HepG2 (cell line): ENCODE results near the gene DCAF4L1. TPM values are rescaled to one million over a fixed set of nuclear protein-coding genes. Genes with fewer than 3 reads are reported as not detected.

Experiments
- BCL3 ChIP-seq: sonication (generic); formaldehyde crosslinking; IDR thresholded peaks from 2 replicates; pipeline ENCODE4 v1.5.1; 2020; ENCODE audit warnings: mild to moderate bottlenecking, missing genetic modification reagents, moderate library complexity
- CENPX ChIP-seq: sonication (generic); formaldehyde crosslinking; IDR thresholded peaks from 2 replicates; pipeline ENCODE4 v1.9.0; 2021; ENCODE audit warnings: mild to moderate bottlenecking, missing genetic modification reagents, moderate library complexity
- ESRRA ChIP-seq: sonication (generic); formaldehyde crosslinking; IDR thresholded peaks from 2 replicates; pipeline ENCODE4 v1.5.1; 2020; ENCODE audit warnings: mild to moderate bottlenecking, low read depth, missing genetic modification reagents
- FOXK1 ChIP-seq: sonication (generic); formaldehyde crosslinking; IDR thresholded peaks from 2 replicates; pipeline ENCODE4 v1.4.0; 2020; ENCODE audit warnings: low read depth, missing genetic modification reagents, borderline replicate concordance
- FOXM1 ChIP-seq: sonication (generic); formaldehyde crosslinking; IDR thresholded peaks from 2 replicates; pipeline ENCODE4 v1.5.0; 2020; ENCODE audit warnings: missing genetic modification reagents
- GATA4 ChIP-seq: sonication (generic); IDR thresholded peaks from 2 replicates; pipeline ENCODE4 v1.6.1; 2016; ENCODE audit warnings: antibody characterized with exemption, low read depth, borderline replicate concordance
- GPBP1L1 ChIP-seq: sonication (generic); formaldehyde crosslinking; IDR thresholded peaks from 2 replicates; pipeline ENCODE4 v1.5.0; 2020; ENCODE audit warnings: mild to moderate bottlenecking, missing genetic modification reagents
- IKZF4 ChIP-seq: sonication (generic); formaldehyde crosslinking; IDR thresholded peaks from 2 replicates; pipeline ENCODE4 v1.5.1; 2020; ENCODE audit warnings: borderline replicate concordance, mild to moderate bottlenecking, low read depth, missing genetic modification reagents; ENCODE audit errors: not compliant biosample characterization
- MAZ ChIP-seq, 2 experiments: sonication (generic) in 1 of 2; formaldehyde crosslinking in 1 of 2; IDR thresholded peaks; 2 replicates each; pipeline versions ENCODE4 v1.5.0 to v1.6.1; 2012 to 2020; ENCODE audit warnings: low read depth in 2 of 2, mild to moderate bottlenecking in 2 of 2, borderline replicate concordance in 1 of 2, improper control_type of control experiment in 1 of 2, low read length in 1 of 2, missing genetic modification reagents in 1 of 2, moderate library complexity in 1 of 2
- MBNL3 ChIP-seq: fragments of 250-450 bp; sonication (Bioruptor Pico); conservative IDR thresholded peaks from 2 replicates; pipeline ENCODE4 v1.8.0; 2022; ENCODE audit warnings: mild to moderate bottlenecking, inconsistent platforms
- MXD4 ChIP-seq: IDR thresholded peaks from 2 replicates; pipeline ENCODE4 v1.6.1; 2016; ENCODE audit warnings: mild to moderate bottlenecking, missing biosample characterization, missing genetic modification reagents
- MZF1 ChIP-seq: sonication (generic); formaldehyde crosslinking; IDR thresholded peaks from 2 replicates; pipeline ENCODE4 v1.8.1; 2023; ENCODE audit warnings: mild to moderate bottlenecking, missing genetic modification reagents, borderline replicate concordance
- NFYC ChIP-seq: IDR thresholded peaks from 2 replicates; pipeline ENCODE4 v1.6.1; 2016; ENCODE audit warnings: missing genetic modification reagents, missing compliant biosample characterization
- SMAD9 ChIP-seq: sonication (generic); formaldehyde crosslinking; IDR thresholded peaks from 2 replicates; pipeline ENCODE4 v1.5.1; 2020; ENCODE audit warnings: mild to moderate bottlenecking, missing genetic modification reagents
- SMC3 ChIP-seq: IDR thresholded peaks from 2 replicates; pipeline ENCODE4 v1.6.1; 2011; ENCODE audit warnings: low read length, improper control_type of control experiment
- SRSF1 ChIP-seq: fragments of 200-400 bp; formaldehyde crosslinking; optimal IDR thresholded peaks from 2 replicates; pipeline ENCODE3; 2017; ENCODE audit warnings: mild to moderate bottlenecking, low read depth, low read length, moderate library complexity
- TBX2 ChIP-seq: sonication (generic); formaldehyde crosslinking; IDR thresholded peaks from 2 replicates; pipeline ENCODE4 v1.5.0; 2020; ENCODE audit warnings: missing genetic modification reagents, mild to moderate bottlenecking, borderline replicate concordance
- TFE3 ChIP-seq: IDR thresholded peaks from 2 replicates; pipeline ENCODE4 v1.6.1; 2016
- TGIF2 ChIP-seq: IDR thresholded peaks from 2 replicates; pipeline ENCODE4 v1.6.1; 2016; ENCODE audit warnings: control low read depth, missing compliant biosample characterization
- ZBTB38 ChIP-seq: sonication (generic); formaldehyde crosslinking; IDR thresholded peaks from 2 replicates; pipeline ENCODE4 v1.5.1; 2020; ENCODE audit warnings: mild to moderate bottlenecking, missing genetic modification reagents
- ZNF24 ChIP-seq: fragments of 450-650 bp; IDR thresholded peaks from 2 replicates; pipeline ENCODE4 v1.6.1; 2017; ENCODE audit warnings: antibody characterized with exemption, mild to moderate bottlenecking
- ZNF572 ChIP-seq: sonication (generic); formaldehyde crosslinking; IDR thresholded peaks from 2 replicates; pipeline ENCODE4 v1.5.1; 2020; ENCODE audit warnings: mild to moderate bottlenecking, missing genetic modification reagents
- ZNF75D ChIP-seq: sonication (generic); formaldehyde crosslinking; IDR thresholded peaks from 2 replicates; pipeline ENCODE4 v1.8.1; 2023; ENCODE audit warnings: missing genetic modification reagents, mild to moderate bottlenecking, borderline replicate concordance
- ZNF878 ChIP-seq: sonication (generic); formaldehyde crosslinking; IDR thresholded peaks from 2 replicates; pipeline ENCODE4 v1.8.1; 2023; ENCODE audit warnings: mild to moderate bottlenecking, missing genetic modification reagents, moderate library complexity
- polyA plus RNA-seq, 8 experiments: library from polyadenylated mRNA; depleted of rRNA in 3 of 8; stranded (reverse) in 7 of 8; unstranded in 1 of 8; fragments of >200 nt; fragmentation: Illumina TruSeq in 4 of 8; extraction: Trizol in 4 of 8; gene quantifications; 2 replicates each; pipeline versions ENCODE4 v1.2.1 to v1.2.3, GENCODE V29; 2011 to 2016; ENCODE audit warnings: low read depth in 4 of 8, missing spikeins in 1 of 8, mixed read lengths in 1 of 8; ENCODE audit not compliant: insufficient read depth in 1 of 8
- total RNA-seq, 5 experiments: library from RNA; depleted of rRNA; stranded (reverse); fragments of >200 nt; fragmentation: Illumina TruSeq; extraction: Trizol; gene quantifications; 2 replicates each; pipeline ENCODE4 v1.2.3, GENCODE V29; 2016; ENCODE audit warnings: low read depth in 1 of 5
- TF ChIP-seq, protein P1 (sequence below): sonication (generic); formaldehyde crosslinking; IDR thresholded peaks from 2 replicates; pipeline ENCODE4 v1.5.0; 2020; ENCODE audit warnings: missing genetic modification reagents

Gene DCAF4L1
- total and polyA plus RNA-seq, 2 of the 13 experiments (the other 11 are each of a cell fraction or from before 2014, with no cell fraction given) = 0.05 to 0.09 TPM

DNA sequence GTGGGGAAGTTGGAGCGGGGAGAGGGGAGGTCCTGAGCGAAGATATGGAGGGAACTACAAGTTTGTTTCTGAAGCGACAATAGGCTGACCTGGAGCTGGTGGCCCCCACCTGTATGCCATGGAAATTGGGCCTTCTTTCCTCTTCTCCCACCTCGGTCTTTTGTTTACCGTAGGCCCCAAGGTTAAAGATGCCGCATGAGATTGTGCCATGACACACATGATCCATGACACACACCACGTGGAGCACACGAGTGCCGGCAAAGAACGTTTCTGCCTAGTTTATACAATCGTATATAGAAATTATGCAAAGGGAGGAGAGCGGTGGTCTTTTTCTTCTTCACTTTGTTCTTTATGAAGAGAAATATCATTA, 45.9 kb upstream of the DCAF4L1 start (continued):
- TF ChIP-seq MAZ (IDR thresholded peaks at IDR 0.05; ENCODE audit: borderline replicate concordance, low read depth, low read length) = no peak
- no peak for TF ChIP-seq MAZ (CRISPR knock-in tag; IDR thresholded peaks at IDR 0.05; ENCODE audit: low read depth)
- TF ChIP-seq SMAD9 (CRISPR knock-in tag) = no peak
- no peak for TF ChIP-seq SRSF1
- TF ChIP-seq ZNF572 (CRISPR knock-in tag) = no peak
- TF ChIP-seq, protein P1, sequence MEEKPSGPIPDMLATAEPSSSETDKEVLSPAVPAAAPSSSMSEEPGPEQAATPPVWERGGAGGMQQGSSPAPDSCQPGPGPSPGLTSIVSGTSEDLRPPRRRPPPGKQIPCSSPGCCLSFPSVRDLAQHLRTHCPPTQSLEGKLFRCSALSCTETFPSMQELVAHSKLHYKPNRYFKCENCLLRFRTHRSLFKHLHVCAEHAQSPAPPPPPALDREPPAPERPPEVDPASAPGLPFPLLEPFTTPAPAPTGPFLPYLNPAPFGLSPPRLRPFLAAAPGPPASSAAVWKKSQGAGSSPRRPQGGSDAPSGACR (CRISPR knock-in tag) = no peak
- no peak for TF ChIP-seq ZNF878 (CRISPR knock-in tag)
- TF ChIP-seq ZNF24 = no peak
- no peak for TF ChIP-seq TBX2 (CRISPR knock-in tag)
- TF ChIP-seq NFYC (CRISPR knock-in tag) = no peak
- TF ChIP-seq ZNF75D (CRISPR knock-in tag) = no peak
- no peak for TF ChIP-seq BCL3 (CRISPR knock-in tag)
- TF ChIP-seq ESRRA (CRISPR knock-in tag) = no peak
- no peak for TF ChIP-seq CENPX
- no peak for TF ChIP-seq IKZF4
- no peak for TF ChIP-seq FOXM1 (CRISPR knock-in tag)
- no peak for TF ChIP-seq FOXK1 (CRISPR knock-in tag)
- no peak for TF ChIP-seq GPBP1L1 (CRISPR knock-in tag)
- TF ChIP-seq GATA4 = no peak
- TF ChIP-seq MBNL3 (CRISPR knock-in tag) = no peak
- TF ChIP-seq MZF1 (CRISPR knock-in tag) = no peak
- no peak for TF ChIP-seq SMC3
- TF ChIP-seq TGIF2 (CRISPR knock-in tag) = peak; percentile 92
- peak; percentile 66; the same call in 1 of the 2 replicates for TF ChIP-seq MXD4 (CRISPR knock-in tag)
- TF ChIP-seq ZBTB38 (CRISPR knock-in tag) = no peak
- TF ChIP-seq TFE3 (CRISPR knock-in tag) = peak; percentile 42; the same call in 1 of the 2 replicates
